HG03378 (cell line): ENCODE measurements around the gene FBLIM1.

ENCODE experiments used
- ATAC-seq: cut with Tn5 transposase; IDR thresholded peaks from one replicate; pipeline ENCODE4 v1.9.1; 2021; ENCODE audit warnings: mild to moderate bottlenecking, moderate library complexity; ENCODE audit not compliant: unreplicated experiment

FBLIM1 gene

GRCh38 chr1:15758343-15758931, at the start of gene FBLIM1:
Gene FBLIM1 (plus strand): TSS chr1:15758795. CDS start chr1:15764984, 6,189 bp downstream.
- no peak for ATAC-seq

- ATAC-seq: no peak
Observed at GRCh38 chr1:15709226-15709625, 49.4 kb upstream of the FBLIM1 start.

GRCh38 chr1:15712168-15712567, 46.4 kb upstream of the FBLIM1 start:
- ATAC-seq: no peak

GRCh38 chr1:15714406-15715136, 44.0 kb upstream of the FBLIM1 start:
- ATAC-seq: no peak

- no peak for ATAC-seq
Observed at GRCh38 chr1:15717418-15718125, 41.0 kb upstream of the FBLIM1 start.

- no peak for ATAC-seq
Observed at GRCh38 chr1:15718199-15718601, 40.4 kb upstream of the FBLIM1 start.

- ATAC-seq: no peak
Observed at GRCh38 chr1:15719381-15720120, 39.0 kb upstream of the FBLIM1 start.

GRCh38 chr1:15720861-15721260, 37.7 kb upstream of the FBLIM1 start:
- ATAC-seq: no peak

GRCh38 chr1:15722411-15722810, 36.2 kb upstream of the FBLIM1 start:
- ATAC-seq: no peak

- no peak for ATAC-seq
Observed at GRCh38 chr1:15722836-15723532, 35.6 kb upstream of the FBLIM1 start.

- ATAC-seq: no peak
Observed at GRCh38 chr1:15723631-15724246, 34.9 kb upstream of the FBLIM1 start.

- no peak for ATAC-seq
Observed at GRCh38 chr1:15724949-15725880, 33.4 kb upstream of the FBLIM1 start.

GRCh38 chr1:15726508-15726907, 32.1 kb upstream of the FBLIM1 start:
- no peak for ATAC-seq

GRCh38 chr1:15727021-15727420, 31.6 kb upstream of the FBLIM1 start:
- no peak for ATAC-seq

GRCh38 chr1:15727424-15727823, 31.2 kb upstream of the FBLIM1 start:
- ATAC-seq: no peak

GRCh38 chr1:15727866-15728534, 30.6 kb upstream of the FBLIM1 start:
- ATAC-seq: no peak

GRCh38 chr1:15728937-15729657, 29.5 kb upstream of the FBLIM1 start:
- ATAC-seq: no peak

- no peak for ATAC-seq
Observed at GRCh38 chr1:15730423-15730822, 28.2 kb upstream of the FBLIM1 start.
